Naive thymus-derived CD4-positive, alpha-beta T cell (primary cell): ENCODE measurements around the gene PAQR7. TPM values are rescaled to one million over a fixed set of nuclear protein-coding genes. Genes with fewer than 3 reads are reported as not detected.

Experiments
- ATAC-seq: fragments of 150-1000 bp; cut with Tn5 transposase; 2 replicates; pipeline ENCODE4 v1.10.0; 2021; ENCODE audit warnings: mild to moderate bottlenecking, moderate library complexity
- CTCF ChIA-PET: fragments of 350-600 bp; sonication (Branson Sonifier 250); formaldehyde crosslinking; loops from one replicate; lab custom pipeline; 2021; ENCODE audit warnings: antibody characterized with exemption; lab: Charles Lee
- POLR2A ChIA-PET: fragments of 350-600 bp; sonication (Branson Sonifier 250); formaldehyde crosslinking; loops from one replicate; lab custom pipeline; 2021; ENCODE audit warnings: antibody characterized with exemption, inconsistent platforms; lab: Charles Lee
- DNase-seq, 9 donors: peaks; one replicate each; pipeline versions ENCODE4 v3.0.0 to v3.0.0-alpha.2; 2020 to 2022; ENCODE audit warnings: mixed read lengths in 1 of 9
- H3K27ac ChIP-seq: one replicate; pipeline ENCODE4 v1.7.0; 2013; ENCODE audit warnings: mild to moderate bottlenecking, low read depth, low read length, moderate library complexity
- H3K27me3 ChIP-seq, 2 donors: one replicate each; pipeline ENCODE4 v1.7.0; 2013; ENCODE audit warnings: low read length in 2 of 2, mild to moderate bottlenecking in 2 of 2, moderate library complexity in 2 of 2; ENCODE audit not compliant: control insufficient read depth in 2 of 2, insufficient read depth in 2 of 2
- H3K36me3 ChIP-seq, 3 experiments: 1 replicate in 2 of 3; 2 replicates in 1 of 3; pipeline ENCODE4 v1.7.0; 2013; ENCODE audit warnings: low read length in 3 of 3, mild to moderate bottlenecking in 3 of 3, moderate library complexity in 1 of 3; ENCODE audit not compliant: insufficient read depth in 3 of 3, control insufficient read depth in 2 of 3
- H3K4me1 ChIP-seq, 2 donors: one replicate each; pipeline ENCODE4 v1.7.0; 2013; ENCODE audit warnings: low read length in 2 of 2, mild to moderate bottlenecking in 2 of 2, moderate library complexity in 1 of 2; ENCODE audit not compliant: control insufficient read depth in 2 of 2, insufficient read depth in 2 of 2
- H3K4me3 ChIP-seq: 2 replicates; pipeline ENCODE4 v1.7.0; 2013; ENCODE audit warnings: mild to moderate bottlenecking, low read length
- H3K9me3 ChIP-seq, 3 experiments: 1 replicate in 2 of 3; 2 replicates in 1 of 3; pipeline ENCODE4 v1.7.0; 2013; ENCODE audit warnings: low read length in 3 of 3; ENCODE audit not compliant: control insufficient read depth in 2 of 3
- H3K27ac Mint-ChIP-seq, 9 donors: one replicate each; pipeline ENCODE4 v1.8.0; 2020 to 2022; ENCODE audit warnings: mixed read lengths in 9 of 9, mild to moderate bottlenecking in 8 of 9, moderate library complexity in 5 of 9, inconsistent platforms in 2 of 9
- H3K27me3 Mint-ChIP-seq, 5 donors: one replicate each; pipeline ENCODE4 v1.8.0; 2021 to 2022; ENCODE audit warnings: mixed read lengths in 5 of 5, mild to moderate bottlenecking in 1 of 5
- H3K36me3 Mint-ChIP-seq, 5 donors: one replicate each; pipeline ENCODE4 v1.8.0; 2020 to 2022; ENCODE audit warnings: mixed read lengths in 5 of 5, mild to moderate bottlenecking in 3 of 5, inconsistent platforms in 1 of 5
- H3K4me1 Mint-ChIP-seq, 7 donors: one replicate each; pipeline ENCODE4 v1.8.0; 2020 to 2022; ENCODE audit warnings: mixed read lengths in 7 of 7, mild to moderate bottlenecking in 3 of 7, inconsistent platforms in 1 of 7
- H3K4me3 Mint-ChIP-seq, 10 donors: one replicate each; pipeline ENCODE4 v1.8.0; 2020 to 2022; ENCODE audit warnings: mild to moderate bottlenecking in 10 of 10, mixed read lengths in 10 of 10, moderate library complexity in 6 of 10, inconsistent platforms in 2 of 10
- H3K9me3 Mint-ChIP-seq, 11 donors: one replicate each; pipeline ENCODE4 v1.8.0; 2020 to 2022; ENCODE audit warnings: mixed read lengths in 11 of 11, mild to moderate bottlenecking in 4 of 11, inconsistent platforms in 1 of 11, moderate library complexity in 1 of 11
- intact Hi-C, 2 donors: fragments of 100-400 bp; cut with micrococcal nuclease; formaldehyde crosslinking; loops; one replicate each; pipeline ENCODE4 v1.15.1; 2023
- polyA plus RNA-seq, 2 donors: library from polyadenylated mRNA; unstranded; fragments of 300-500 nt; fragmentation: Illumina TruSeq; gene quantifications; one replicate each; pipeline ENCODE4 v1.2.3, GENCODE V29; 2021
- total RNA-seq, 6 experiments: library from RNA in 5 of 6; stranded (reverse) in 5 of 6; gene quantifications; 1 replicate in 5 of 6; 2 replicates in 1 of 6; pipeline ENCODE4 v1.2.3 and lab custom pipeline; 2021 to 2026

PAQR7 gene
- total and polyA plus RNA-seq, 7 experiments from 2014 or later = 0.21 to 6.0 (median 4.0) TPM

DNA sequence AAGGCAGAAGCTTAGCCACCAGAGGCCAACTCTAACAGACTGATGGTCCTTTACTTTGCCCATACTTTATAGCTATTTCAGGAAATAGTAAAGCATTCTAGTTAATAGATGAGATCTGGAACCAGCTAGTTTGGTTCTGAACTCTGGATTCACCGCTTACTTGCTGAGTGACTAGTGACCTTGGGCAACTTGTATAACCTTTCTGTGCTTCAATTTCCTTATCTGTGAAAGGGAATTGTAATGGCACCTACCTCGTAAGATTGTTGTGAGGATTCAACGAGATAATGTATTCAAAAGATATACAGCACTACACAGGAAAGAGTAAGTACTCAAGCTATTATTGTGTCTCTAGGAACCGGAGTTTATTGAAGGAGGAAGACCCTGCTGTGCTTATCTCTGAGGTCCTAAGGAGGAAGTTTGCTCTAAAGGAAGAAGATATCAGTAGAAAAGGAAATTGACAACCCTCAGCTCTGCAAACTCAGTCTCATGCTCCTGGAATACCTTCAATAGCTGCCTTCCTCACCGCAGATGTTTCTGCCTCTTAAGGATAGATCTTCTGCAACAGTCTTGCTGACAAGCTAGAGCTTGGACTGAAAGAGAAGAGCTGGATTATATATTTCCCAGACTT, 43.8 kb downstream of the PAQR7 start:
- peaks cover 0 to 29% (median 21%) of the 10 kb centered on the region in 7 donors for H3K4me1 Mint-ChIP-seq
- Histone ChIP-seq H3K4me1 (peaks cover 0 to 14% of the 10 kb centered on the region in 2 donors), H3K36me3 (peaks cover 9 to 66% (median 12%) of the 10 kb centered on the region in 3 experiments), H3K4me3 (no peak overlapping the region), H3K27ac (peak overlapping the region; percentile 38), H3K9me3 (no peaks in the 10 kb centered on the region), H3K27me3 (no peaks in the 10 kb centered on the region)
- POLR2A ChIA-PET = interaction anchor here (0.7 to 5.4 kb wide), 3 partner anchors 11 to 20 kb away, joined by 3 to 32 read pairs (median 4); partner anchors contain the start of gene MTFR1L
- no peaks in the 10 kb centered on the region for H3K9me3 Mint-ChIP-seq
- intact Hi-C loops = loop anchor here in 1 of 2 donors (1.0 kb wide), 1 partner anchor 11 kb away; no protein-coding TSS in a partner anchor
- H3K36me3 Mint-ChIP-seq = peaks cover 9 to 53% (median 29%) of the 10 kb centered on the region in 5 donors
- no peaks in the 10 kb centered on the region for H3K27me3 Mint-ChIP-seq
- H3K27ac Mint-ChIP-seq = peak overlapping the region in 8 of 9 donors; percentile 23 to 80 (median 67)
- ATAC-seq (no peak), DNase-seq (no peak)
- CTCF ChIA-PET = interaction anchor here (1.0 to 1.6 kb wide), 2 partner anchors 13 to 68 kb away, joined by 3 read pairs; no protein-coding TSS in a partner anchor
- H3K4me3 Mint-ChIP-seq = peak overlapping the region in 4 of 10 donors; percentile 0 to 47 (median 5)

DNA sequence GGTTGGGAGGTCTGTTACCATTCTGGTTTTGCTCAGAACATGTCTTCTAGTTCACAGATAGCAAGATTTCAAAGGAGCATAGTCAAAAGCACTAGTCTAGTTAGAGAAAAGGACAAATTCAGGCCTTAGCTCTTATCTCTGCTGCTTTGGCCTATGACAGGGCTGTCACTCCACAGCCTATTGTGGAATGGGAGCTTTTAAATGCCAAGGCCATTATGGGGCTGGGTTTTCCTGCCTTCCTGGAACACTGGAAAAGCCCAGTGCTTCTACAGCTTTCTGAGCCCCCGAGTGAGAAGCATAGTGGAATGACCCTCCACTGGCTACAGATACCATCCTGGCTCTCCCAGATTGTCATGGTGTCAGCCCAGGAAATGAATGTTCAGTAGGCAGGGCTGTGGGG, 46.5 kb downstream of the PAQR7 start:
- Mint-ChIP-seq H3K9me3 (no peaks in the 10 kb centered on the region), H3K27ac (peak overlapping the region in 1 of 9 donors; percentile 10), H3K4me3 (no peak overlapping the region), H3K27me3 (no peaks in the 10 kb centered on the region), H3K4me1 (peaks cover 0 to 24% (median 21%) of the 10 kb centered on the region in 7 donors), H3K36me3 (peaks cover 5 to 48% (median 32%) of the 10 kb centered on the region in 5 donors)
- Histone ChIP-seq H3K27me3 (no peaks in the 10 kb centered on the region), H3K27ac (no peak overlapping the region), H3K4me1 (peaks cover 0 to 14% of the 10 kb centered on the region in 2 donors), H3K4me3 (no peak overlapping the region), H3K36me3 (peaks cover 9 to 75% (median 19%) of the 10 kb centered on the region in 3 experiments), H3K9me3 (no peaks in the 10 kb centered on the region)
- ChIA-PET CTCF (no interaction called here), POLR2A (interaction anchor here (0.6 to 5.4 kb wide), 2 partner anchors 9 to 89 kb away, joined by 3 to 32 read pairs; partner anchors contain the start of gene MTFR1L)
- ATAC-seq (no peak), DNase-seq (no peak)
- intact Hi-C loops = no loop called here

DNA sequence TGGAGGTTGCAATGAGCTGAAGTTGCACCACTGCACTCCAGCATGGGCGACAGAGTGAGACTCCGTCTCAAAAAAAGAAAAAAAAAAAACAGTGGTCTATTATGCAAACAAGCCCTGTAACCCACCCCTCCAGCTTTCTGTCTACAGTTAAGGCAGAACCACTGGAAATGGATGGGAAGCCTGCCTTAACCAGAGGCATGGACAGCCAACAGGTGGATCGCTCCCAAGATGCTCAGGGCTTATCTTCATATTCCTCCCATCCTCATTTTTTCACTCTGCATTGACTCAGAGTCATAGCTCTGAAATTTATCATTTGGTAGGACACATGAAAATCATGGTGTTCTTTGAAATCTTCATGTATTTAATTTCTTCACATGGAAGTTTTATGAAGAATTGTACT, 47.0 kb downstream of the PAQR7 start:
- Mint-ChIP-seq H3K27ac (no peak overlapping the region), H3K27me3 (no peaks in the 10 kb centered on the region), H3K4me3 (no peak overlapping the region), H3K36me3 (peaks cover 5 to 46% (median 32%) of the 10 kb centered on the region in 5 donors), H3K4me1 (peaks cover under 1 to 28% (median 24%) of the 10 kb centered on the region in 7 donors), H3K9me3 (no peaks in the 10 kb centered on the region)
- Histone ChIP-seq H3K36me3 (peaks cover 9 to 75% (median 19%) of the 10 kb centered on the region in 3 experiments), H3K27ac (no peak overlapping the region), H3K4me1 (peaks cover 0 to 14% of the 10 kb centered on the region in 2 donors), H3K9me3 (no peaks in the 10 kb centered on the region), H3K27me3 (no peaks in the 10 kb centered on the region), H3K4me3 (no peak overlapping the region)
- ATAC-seq = no peak
- intact Hi-C loops = no loop called here
- DNase-seq = no peak
- POLR2A ChIA-PET = interaction anchor here (0.6 to 5.4 kb wide), 2 partner anchors 8 to 89 kb away, joined by 3 to 32 read pairs; partner anchors contain the start of gene MTFR1L
- CTCF ChIA-PET = no interaction called here

DNA sequence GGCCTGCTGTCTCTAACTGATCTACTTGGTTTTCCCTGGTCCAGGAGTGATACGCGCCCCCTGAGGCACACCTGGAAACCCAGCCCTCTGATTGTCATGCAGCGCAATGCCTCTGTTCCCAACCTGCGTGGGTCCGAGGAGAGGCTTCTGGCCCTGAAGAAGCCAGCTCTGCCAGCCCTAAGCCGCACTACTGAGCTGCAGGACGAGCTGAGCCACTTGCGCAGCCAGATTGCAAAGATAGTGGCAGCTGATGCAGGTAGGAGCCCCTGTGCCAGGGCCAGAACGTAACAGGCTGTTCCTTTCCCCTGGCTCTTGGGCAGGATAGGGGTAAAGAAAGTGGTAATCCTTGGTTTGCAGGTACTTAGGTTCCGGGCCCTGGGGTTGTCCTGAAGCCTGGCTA, 48.9 kb downstream of the PAQR7 start:
- ATAC-seq (no peak), DNase-seq (no peak)
- Histone ChIP-seq H3K36me3 (peaks cover 9 to 58% (median 11%) of the 10 kb centered on the region in 3 experiments), H3K27ac (no peak overlapping the region), H3K4me1 (peaks cover 6 to 9% of the 10 kb centered on the region in 2 donors), H3K9me3 (no peaks in the 10 kb centered on the region), H3K27me3 (no peaks in the 10 kb centered on the region), H3K4me3 (no peak overlapping the region)
- H3K9me3 Mint-ChIP-seq = peaks cover 0 to under 1% (median 0%) of the 10 kb centered on the region in 11 donors
- peaks cover 5 to 40% (median 30%) of the 10 kb centered on the region in 5 donors for H3K36me3 Mint-ChIP-seq
- CTCF ChIA-PET = no interaction called here
- no peak overlapping the region for H3K27ac Mint-ChIP-seq
- H3K4me1 Mint-ChIP-seq = peaks cover 8 to 28% (median 17%) of the 10 kb centered on the region in 7 donors
- no peak overlapping the region for H3K4me3 Mint-ChIP-seq
- intact Hi-C loops = no loop called here
- POLR2A ChIA-PET = no interaction called here
- no peaks in the 10 kb centered on the region for H3K27me3 Mint-ChIP-seq

DNA sequence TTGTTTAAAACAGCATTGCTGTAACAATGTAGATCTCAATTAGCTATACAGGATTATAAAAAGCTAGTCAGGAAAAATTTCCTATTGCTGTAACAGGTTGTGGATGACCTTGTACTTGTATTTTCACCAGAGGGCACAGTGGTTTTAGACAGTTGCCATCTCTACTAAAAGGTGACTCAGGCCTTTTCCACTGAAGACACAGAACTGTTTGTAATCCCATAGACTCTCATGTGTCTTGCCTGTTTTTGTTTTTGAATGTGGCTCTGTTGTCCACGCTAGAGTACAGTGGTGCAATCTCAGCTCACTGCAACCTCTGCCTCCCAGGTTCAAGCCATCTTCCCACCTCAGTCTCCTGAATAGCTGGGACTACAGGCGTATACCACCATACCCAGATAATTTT, 49.9 kb downstream of the PAQR7 start:
- H3K36me3 Mint-ChIP-seq = peaks cover under 1 to 31% (median 25%) of the 10 kb centered on the region in 5 donors
- H3K4me1 ChIP-seq = peaks cover 13 to 14% of the 10 kb centered on the region in 2 donors
- no peak overlapping the region for H3K4me3 ChIP-seq
- H3K9me3 ChIP-seq = no peaks in the 10 kb centered on the region
- H3K27ac Mint-ChIP-seq = no peak overlapping the region
- H3K27me3 Mint-ChIP-seq = no peaks in the 10 kb centered on the region
- no peaks in the 10 kb centered on the region for H3K27me3 ChIP-seq
- peaks cover 9 to 48% (median 11%) of the 10 kb centered on the region in 3 experiments for H3K36me3 ChIP-seq
- no peak for ATAC-seq
- ChIA-PET CTCF (interaction anchor here (0.6 kb wide), 1 partner anchor 195 kb away, joined by 3 read pairs; no protein-coding TSS in a partner anchor), POLR2A (no interaction called here)
- peaks cover 0 to 4% (median 0%) of the 10 kb centered on the region in 11 donors for H3K9me3 Mint-ChIP-seq
- no peak for DNase-seq
- no peak overlapping the region for H3K27ac ChIP-seq
- intact Hi-C loops = no loop called here
- H3K4me3 Mint-ChIP-seq = no peak overlapping the region
- peaks cover 18 to 27% (median 18%) of the 10 kb centered on the region in 7 donors for H3K4me1 Mint-ChIP-seq

DNA sequence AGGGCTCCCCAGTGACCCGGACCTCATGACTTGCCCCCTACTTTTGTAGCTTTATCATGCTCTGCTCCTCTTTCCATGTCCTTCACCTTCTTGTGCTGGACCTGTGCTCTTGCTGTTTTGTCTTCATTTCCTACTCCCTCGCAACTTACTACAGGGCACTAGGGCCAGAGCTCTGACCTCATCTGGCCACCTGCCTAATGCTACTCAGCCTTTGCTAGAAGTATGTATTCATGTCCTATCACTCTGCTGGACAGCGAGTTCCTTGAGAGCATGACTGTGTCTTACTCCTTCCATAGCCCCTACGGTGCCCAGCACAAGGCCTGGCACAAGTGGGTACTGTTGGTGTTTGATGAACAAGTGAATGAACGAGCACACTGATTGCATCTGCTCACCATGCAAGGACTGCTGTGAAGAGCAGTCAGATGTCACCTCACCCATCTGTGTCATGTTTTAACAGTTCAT, 53.8 kb downstream of the PAQR7 start:
- H3K4me1 Mint-ChIP-seq = peaks cover 30 to 57% (median 44%) of the 10 kb centered on the region in 7 donors
- Histone ChIP-seq H3K9me3 (no peaks in the 10 kb centered on the region), H3K4me3 (peak overlapping the region; percentile 97), H3K4me1 (peaks cover 19 to 28% of the 10 kb centered on the region in 2 donors), H3K36me3 (peaks cover 0 to 13% (median 7%) of the 10 kb centered on the region in 3 experiments), H3K27ac (peak overlapping the region; percentile 91), H3K27me3 (no peaks in the 10 kb centered on the region)
- DNase-seq = no peak
- peaks cover 0 to 12% (median 0%) of the 10 kb centered on the region in 11 donors for H3K9me3 Mint-ChIP-seq
- ChIA-PET CTCF (interaction anchor here (1.0 to 3.8 kb wide), 4 partner anchors 11 to 213 kb away, joined by 3 to 11 read pairs (median 4); partner anchors contain the start of gene PAFAH2), POLR2A (interaction anchor here (0.6 to 3.8 kb wide), 4 partner anchors 10 to 102 kb away, joined by 3 to 32 read pairs (median 4); no protein-coding TSS in a partner anchor)
- intact Hi-C loops = loop anchor here in 1 of 2 donors (2.0 kb wide), 3 partner anchors 47 to 575 kb away; partner anchors contain the start of gene RSRP1
- H3K27me3 Mint-ChIP-seq = no peaks in the 10 kb centered on the region
- H3K27ac Mint-ChIP-seq = peak overlapping the region; percentile 92 to 98 (median 94)
- ATAC-seq = no peak
- H3K36me3 Mint-ChIP-seq = peaks cover 0 to 8% (median 4%) of the 10 kb centered on the region in 5 donors
- peak overlapping the region; percentile 89 to 96 (median 93) for H3K4me3 Mint-ChIP-seq
